Ascending aorta (tissue), 2 donors: Measurements from ENCODE around the gene SRRM2. TPM values are rescaled to one million over a fixed set of nuclear protein-coding genes. Genes with fewer than 3 reads are reported as not detected.

Experiments used
- DNase-seq, 2 donors: peaks; one replicate each; pipeline ENCODE4 v3.0.0-alpha.2; 2019; ENCODE audit warnings: low spot score in 2 of 2
- H3K27ac ChIP-seq, 2 donors: fragments of 200-600 bp; sonication (generic); one replicate each; pipeline ENCODE4 v1.5.1; 2016 to 2017; ENCODE audit warnings: mild to moderate bottlenecking in 1 of 2
- H3K27me3 ChIP-seq: fragments of 200-600 bp; sonication (generic); one replicate; pipeline ENCODE4 v1.5.1; 2017
- H3K36me3 ChIP-seq, 2 donors: fragments of 200-600 bp; sonication (generic); one replicate each; pipeline ENCODE4 v1.5.1; 2016
- H3K4me1 ChIP-seq, 2 donors: fragments of 200-600 bp; sonication (generic); one replicate each; pipeline ENCODE4 v1.5.1; 2016 to 2017; ENCODE audit warnings: mild to moderate bottlenecking in 1 of 2
- H3K4me3 ChIP-seq, 2 donors: fragments of 200-600 bp; sonication (generic); one replicate each; pipeline ENCODE4 v1.5.1; 2016 to 2017; ENCODE audit warnings: mild to moderate bottlenecking in 1 of 2
- H3K9me3 ChIP-seq, 2 donors: fragments of 200-600 bp; sonication (generic); one replicate each; pipeline ENCODE4 v1.5.1; 2016
- CTCF ChIP-seq, 3 experiments: fragments of 200-600 bp in 2 of 3; fragments of 450-650 bp in 1 of 3; sonication (generic) in 2 of 3; IDR thresholded peaks; one replicate each; pipeline ENCODE4 v1.5.1; 2016 to 2019; ENCODE audit warnings: antibody characterized with exemption in 3 of 3, mild to moderate bottlenecking in 1 of 3, moderate library complexity in 1 of 3
- intact Hi-C: fragments of 100-400 bp; cut with DNase I; formaldehyde crosslinking; loops from one replicate; pipeline ENCODE4 v1.15.1; 2023
- total RNA-seq: library from RNA; depleted of rRNA; stranded (reverse); fragments of >200 nt; gene quantifications from one replicate; pipeline ENCODE4 v1.1.0, GENCODE V29; 2016

Gene SRRM2
- total RNA-seq, 1 donor from 2014 or later = 359 TPM

GRCh38 chr16:2782583-2783351 is 30.3 kb downstream of the SRRM2 start:
- intact Hi-C loops = no loop called here
- Histone ChIP-seq H3K36me3 (no peaks in the 10 kb centered on the region), H3K27me3 (peaks cover 15% of the 10 kb centered on the region), H3K4me3 (no peak overlapping the region), H3K9me3 (no peaks in the 10 kb centered on the region), H3K4me1 (peaks cover 0 to 10% of the 10 kb centered on the region in 2 donors), H3K27ac (no peak overlapping the region)
- no peak for TF ChIP-seq CTCF (IDR thresholded peaks at IDR 0.05)
- peak in 1 of 2 donors; percentile 53 for DNase-seq

- H3K27me3 ChIP-seq = peaks cover 19% of the 10 kb centered on the region
- peaks cover 0 to 3% of the 10 kb centered on the region in 2 donors for H3K4me1 ChIP-seq
- no peak overlapping the region for H3K27ac ChIP-seq
- intact Hi-C loops = no loop called here
- H3K36me3 ChIP-seq = no peaks in the 10 kb centered on the region
- H3K4me3 ChIP-seq = no peak overlapping the region
- no peak for TF ChIP-seq CTCF (IDR thresholded peaks at IDR 0.05)
- DNase-seq = no peak
- no peaks in the 10 kb centered on the region for H3K9me3 ChIP-seq
Measured at GRCh38 chr16:2783581-2784357, 31.3 kb downstream of the SRRM2 start.

- Histone ChIP-seq H3K27me3 (peaks cover 19% of the 10 kb centered on the region), H3K4me1 (no peaks in the 10 kb centered on the region), H3K4me3 (peak overlapping the region; percentile 21 to 57), H3K36me3 (no peaks in the 10 kb centered on the region), H3K9me3 (no peaks in the 10 kb centered on the region), H3K27ac (no peak overlapping the region)
- no peak for TF ChIP-seq CTCF (IDR thresholded peaks at IDR 0.05)
- intact Hi-C loops = no loop called here
- peak in 1 of 2 donors; percentile 61 for DNase-seq
Measured at GRCh38 chr16:2784358-2785100, 32.1 kb downstream of the SRRM2 start.

- DNase-seq = peak in 1 of 2 donors; percentile 45
- intact Hi-C loops = no loop called here
- no peak for TF ChIP-seq CTCF (IDR thresholded peaks at IDR 0.05)
- Histone ChIP-seq H3K27me3 (peaks cover 19% of the 10 kb centered on the region), H3K36me3 (no peaks in the 10 kb centered on the region), H3K9me3 (no peaks in the 10 kb centered on the region), H3K4me3 (peak overlapping the region; percentile 21 to 57), H3K27ac (no peak overlapping the region), H3K4me1 (no peaks in the 10 kb centered on the region)
Measured at GRCh38 chr16:2785101-2785991, 32.9 kb downstream of the SRRM2 start.
